SK-N-SH treated with all-trans-retinoic acid at 6 μM for 48 hours (cell line): Measurements from ENCODE around the gene KPNA6.

Source experiments
- ATAC-seq: fragments of 200-7000 bp; cut with Tn5 transposase; 3 replicates; pipeline ENCODE4 v1.9.1; 2020; ENCODE audit warnings: mild to moderate bottlenecking, moderate library complexity
- ARNTL ChIP-seq: fragments of 450-650 bp; formaldehyde crosslinking; IDR thresholded peaks from 2 replicates; pipeline ENCODE4 v1.5.0; 2020; ENCODE audit warnings: low read depth, mild to moderate bottlenecking, moderate library complexity, borderline replicate concordance
- BACH2 ChIP-seq: fragments of 250-450 bp; sonication (Bioruptor Pico); IDR thresholded peaks from 2 replicates; pipeline ENCODE4 v1.9.0; 2021; ENCODE audit warnings: mild to moderate bottlenecking, borderline replicate concordance
- CSDC2 ChIP-seq: fragments of 250-450 bp; sonication (Bioruptor Pico); IDR thresholded peaks from 2 replicates; pipeline ENCODE4 v1.5.0; 2020; ENCODE audit warnings: mild to moderate bottlenecking, moderate library complexity
- ESRRG ChIP-seq: fragments of 250-450 bp; sonication (Bioruptor Pico); IDR thresholded peaks from 2 replicates; pipeline ENCODE4 v1.6.1; 2021; ENCODE audit warnings: mild to moderate bottlenecking
- GLIS3 ChIP-seq: fragments of 250-450 bp; sonication (Bioruptor Pico); IDR thresholded peaks from 2 replicates; pipeline ENCODE4 v1.5.0; 2020; ENCODE audit warnings: mild to moderate bottlenecking, moderate library complexity
- ISL1 ChIP-seq: fragments of 250-450 bp; sonication (Bioruptor Pico); IDR thresholded peaks from 2 replicates; pipeline ENCODE4 v2.1.2; 2022; ENCODE audit warnings: mild to moderate bottlenecking, moderate library complexity
- OSR1 ChIP-seq: fragments of 250-450 bp; sonication (Bioruptor Pico); IDR thresholded peaks from 2 replicates; pipeline ENCODE4 v1.8.0; 2022; ENCODE audit warnings: moderate library complexity, mild to moderate bottlenecking, inconsistent platforms
- PPARA ChIP-seq: fragments of 250-450 bp; sonication (Bioruptor Pico); IDR thresholded peaks from 2 replicates; pipeline ENCODE4 v1.5.0; 2020; ENCODE audit warnings: mild to moderate bottlenecking, borderline replicate concordance
- RARB ChIP-seq: fragments of 250-450 bp; sonication (Bioruptor Pico); IDR thresholded peaks from 2 replicates; pipeline ENCODE4 v1.8.0; 2021; ENCODE audit warnings: mild to moderate bottlenecking, moderate library complexity
- SNAI2 ChIP-seq: fragments of 250-450 bp; sonication (Bioruptor Pico); IDR thresholded peaks from 2 replicates; pipeline ENCODE4 v1.5.0; 2020; ENCODE audit warnings: mild to moderate bottlenecking, moderate library complexity
- TCF4 ChIP-seq: fragments of 250-450 bp; sonication (Bioruptor Pico); IDR thresholded peaks from 2 replicates; pipeline ENCODE4 v1.8.0; 2021; ENCODE audit warnings: mild to moderate bottlenecking, moderate library complexity, borderline replicate concordance
- TOX ChIP-seq: fragments of 250-450 bp; sonication (Bioruptor Pico); IDR thresholded peaks from 2 replicates; pipeline ENCODE4 v1.8.0; 2021; ENCODE audit warnings: mild to moderate bottlenecking, moderate library complexity, borderline replicate concordance
- ZC3H10 ChIP-seq: fragments of 250-450 bp; sonication (Bioruptor Pico); IDR thresholded peaks from 2 replicates; pipeline ENCODE4 v1.5.1; 2021; ENCODE audit warnings: mild to moderate bottlenecking, moderate library complexity
- ZFP3 ChIP-seq: fragments of 250-450 bp; sonication (Bioruptor Pico); IDR thresholded peaks from 2 replicates; pipeline ENCODE4 v1.5.0; 2020; ENCODE audit warnings: mild to moderate bottlenecking, moderate library complexity
- ZFP30 ChIP-seq: fragments of 450-650 bp; formaldehyde crosslinking; IDR thresholded peaks from 2 replicates; pipeline ENCODE4 v1.5.0; 2022; ENCODE audit warnings: mild to moderate bottlenecking, moderate library complexity
- ZNF565 ChIP-seq: fragments of 450-650 bp; formaldehyde crosslinking; conservative IDR thresholded peaks from 2 replicates; pipeline ENCODE4 v1.5.0; 2020; ENCODE audit warnings: low read depth, mild to moderate bottlenecking, moderate library complexity
- ZNF70 ChIP-seq: fragments of 450-650 bp; formaldehyde crosslinking; IDR thresholded peaks from 2 replicates; pipeline ENCODE4 v1.5.0; 2020; ENCODE audit warnings: mild to moderate bottlenecking, moderate library complexity
- ZNF8 ChIP-seq: fragments of 450-650 bp; formaldehyde crosslinking; IDR thresholded peaks from 2 replicates; pipeline ENCODE4 v1.5.0; 2020; ENCODE audit warnings: mild to moderate bottlenecking, moderate library complexity
- TF ChIP-seq, protein P1 (sequence below): fragments of 250-450 bp; sonication (Bioruptor Pico); IDR thresholded peaks from 2 replicates; pipeline ENCODE4 v1.5.0; 2020; ENCODE audit warnings: mild to moderate bottlenecking, moderate library complexity
- TF ChIP-seq, protein P2 (sequence below): fragments of 250-450 bp; sonication (Bioruptor Pico); IDR thresholded peaks from 2 replicates; pipeline ENCODE4 v1.8.0; 2021; ENCODE audit warnings: low read depth, mild to moderate bottlenecking, moderate library complexity, borderline replicate concordance
- TF ChIP-seq, protein P3 (sequence below): fragments of 250-450 bp; sonication (Bioruptor Pico); IDR thresholded peaks from 2 replicates; pipeline ENCODE4 v1.5.1; 2020; ENCODE audit warnings: low read depth, mild to moderate bottlenecking, moderate library complexity
- TF ChIP-seq, protein P4 (sequence below): fragments of 250-450 bp; sonication (Bioruptor Pico); IDR thresholded peaks from 2 replicates; pipeline ENCODE4 v1.8.0; 2020; ENCODE audit warnings: mild to moderate bottlenecking, moderate library complexity, borderline replicate concordance

Gene KPNA6

DNA sequence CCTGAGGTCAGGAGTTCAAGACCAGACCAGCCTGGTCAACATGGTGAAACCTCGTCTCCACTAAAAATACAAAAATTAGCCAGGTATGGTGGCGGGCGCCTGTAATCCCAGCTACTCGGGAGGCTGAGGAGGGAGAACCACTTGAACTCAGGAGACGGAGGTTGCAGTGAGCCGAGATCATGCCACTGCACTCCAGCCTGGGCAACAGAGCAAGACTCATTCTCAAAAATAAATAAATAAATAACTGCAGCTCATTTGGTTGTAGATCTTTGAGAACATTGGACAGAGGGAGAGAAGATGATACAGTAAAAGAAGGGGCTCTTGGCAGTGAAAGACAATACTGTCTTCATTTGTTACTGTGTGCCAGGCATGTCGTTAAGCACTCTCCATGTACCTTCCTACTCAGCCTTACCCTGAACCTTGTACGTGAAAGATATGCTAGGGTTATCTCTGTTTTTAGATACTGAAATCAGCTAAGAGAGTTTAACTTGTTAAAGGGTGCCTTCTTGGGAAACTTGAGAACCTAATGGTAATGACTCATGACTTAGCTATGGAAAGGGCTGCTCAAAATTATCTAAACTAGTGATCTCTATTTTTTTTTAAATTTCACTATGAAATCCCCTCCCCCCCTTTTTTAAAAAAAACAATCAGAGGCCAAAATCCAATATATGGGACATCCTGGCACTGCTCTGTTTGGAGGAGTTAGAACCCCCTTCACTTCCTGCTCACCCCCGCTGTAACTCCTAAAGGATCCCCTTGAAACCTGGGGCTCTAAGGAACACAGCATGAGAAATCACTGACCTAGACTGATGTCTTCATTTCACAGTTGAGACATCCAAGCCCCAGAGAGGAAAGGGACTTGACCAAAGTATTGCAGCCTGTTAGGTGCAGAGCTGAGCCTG lies 6.8 kb upstream of the KPNA6 start:
- no peak for TF ChIP-seq CSDC2
- TF ChIP-seq OSR1, result no peak
- no peak for TF ChIP-seq TCF4
- no peak for TF ChIP-seq PPARA (CRISPR knock-in tag)
- no peak for TF ChIP-seq ZNF565 (CRISPR knock-in tag)
- no peak for TF ChIP-seq GLIS3 (CRISPR knock-in tag)
- TF ChIP-seq, protein P1, sequence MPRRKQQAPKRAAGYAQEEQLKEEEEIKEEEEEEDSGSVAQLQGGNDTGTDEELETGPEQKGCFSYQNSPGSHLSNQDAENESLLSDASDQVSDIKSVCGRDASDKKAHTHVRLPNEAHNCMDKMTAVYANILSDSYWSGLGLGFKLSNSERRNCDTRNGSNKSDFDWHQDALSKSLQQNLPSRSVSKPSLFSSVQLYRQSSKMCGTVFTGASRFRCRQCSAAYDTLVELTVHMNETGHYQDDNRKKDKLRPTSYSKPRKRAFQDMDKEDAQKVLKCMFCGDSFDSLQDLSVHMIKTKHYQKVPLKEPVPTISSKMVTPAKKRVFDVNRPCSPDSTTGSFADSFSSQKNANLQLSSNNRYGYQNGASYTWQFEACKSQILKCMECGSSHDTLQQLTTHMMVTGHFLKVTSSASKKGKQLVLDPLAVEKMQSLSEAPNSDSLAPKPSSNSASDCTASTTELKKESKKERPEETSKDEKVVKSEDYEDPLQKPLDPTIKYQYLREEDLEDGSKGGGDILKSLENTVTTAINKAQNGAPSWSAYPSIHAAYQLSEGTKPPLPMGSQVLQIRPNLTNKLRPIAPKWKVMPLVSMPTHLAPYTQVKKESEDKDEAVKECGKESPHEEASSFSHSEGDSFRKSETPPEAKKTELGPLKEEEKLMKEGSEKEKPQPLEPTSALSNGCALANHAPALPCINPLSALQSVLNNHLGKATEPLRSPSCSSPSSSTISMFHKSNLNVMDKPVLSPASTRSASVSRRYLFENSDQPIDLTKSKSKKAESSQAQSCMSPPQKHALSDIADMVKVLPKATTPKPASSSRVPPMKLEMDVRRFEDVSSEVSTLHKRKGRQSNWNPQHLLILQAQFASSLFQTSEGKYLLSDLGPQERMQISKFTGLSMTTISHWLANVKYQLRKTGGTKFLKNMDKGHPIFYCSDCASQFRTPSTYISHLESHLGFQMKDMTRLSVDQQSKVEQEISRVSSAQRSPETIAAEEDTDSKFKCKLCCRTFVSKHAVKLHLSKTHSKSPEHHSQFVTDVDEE, result no peak
- TF ChIP-seq ZFP3 (CRISPR knock-in tag), result no peak
- no peak for TF ChIP-seq ARNTL
- no peak for TF ChIP-seq ZC3H10 (CRISPR knock-in tag)
- TF ChIP-seq ZNF8 (CRISPR knock-in tag), result no peak
- TF ChIP-seq SNAI2 (CRISPR knock-in tag), result no peak
- ATAC-seq, result peak; percentile 83

DNA sequence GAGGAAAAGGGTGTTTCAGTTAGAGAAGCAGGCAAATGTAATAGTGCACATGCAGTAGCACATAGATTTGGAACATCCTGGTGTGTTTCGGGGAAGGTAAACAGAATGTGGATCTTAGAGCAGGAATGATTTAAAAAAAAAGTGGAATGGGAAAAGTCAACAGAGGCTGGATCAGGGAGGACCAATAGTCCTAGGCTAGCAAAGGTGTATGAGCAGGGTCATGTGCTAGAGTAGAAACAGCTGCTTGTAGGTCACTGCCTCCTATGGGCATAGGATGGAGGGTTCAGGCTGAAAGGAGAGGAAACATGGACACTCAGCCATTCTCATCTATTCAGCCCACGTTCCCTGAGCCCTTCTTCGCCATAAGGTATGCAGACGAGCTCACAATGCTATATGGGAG lies 3.7 kb upstream of the KPNA6 start:
- no peak for ATAC-seq
- TF ChIP-seq TOX (CRISPR knock-in tag), result no peak
- no peak for TF ChIP-seq ZC3H10 (CRISPR knock-in tag)
- no peak for TF ChIP-seq OSR1
- no peak for TF ChIP-seq ISL1 (CRISPR knock-in tag)
- no peak for TF ChIP-seq ZNF70
- TF ChIP-seq, protein P2, sequence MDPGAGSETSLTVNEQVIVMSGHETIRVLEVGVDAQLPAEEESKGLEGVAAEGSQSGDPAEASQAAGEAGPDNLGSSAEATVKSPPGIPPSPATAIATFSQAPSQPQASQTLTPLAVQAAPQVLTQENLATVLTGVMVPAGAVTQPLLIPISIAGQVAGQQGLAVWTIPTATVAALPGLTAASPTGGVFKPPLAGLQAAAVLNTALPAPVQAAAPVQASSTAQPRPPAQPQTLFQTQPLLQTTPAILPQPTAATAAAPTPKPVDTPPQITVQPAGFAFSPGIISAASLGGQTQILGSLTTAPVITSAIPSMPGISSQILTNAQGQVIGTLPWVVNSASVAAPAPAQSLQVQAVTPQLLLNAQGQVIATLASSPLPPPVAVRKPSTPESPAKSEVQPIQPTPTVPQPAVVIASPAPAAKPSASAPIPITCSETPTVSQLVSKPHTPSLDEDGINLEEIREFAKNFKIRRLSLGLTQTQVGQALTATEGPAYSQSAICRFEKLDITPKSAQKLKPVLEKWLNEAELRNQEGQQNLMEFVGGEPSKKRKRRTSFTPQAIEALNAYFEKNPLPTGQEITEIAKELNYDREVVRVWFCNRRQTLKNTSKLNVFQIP (CRISPR knock-in tag), result no peak
- TF ChIP-seq SNAI2 (CRISPR knock-in tag), result no peak
- TF ChIP-seq BACH2, result no peak
- TF ChIP-seq, protein P3, sequence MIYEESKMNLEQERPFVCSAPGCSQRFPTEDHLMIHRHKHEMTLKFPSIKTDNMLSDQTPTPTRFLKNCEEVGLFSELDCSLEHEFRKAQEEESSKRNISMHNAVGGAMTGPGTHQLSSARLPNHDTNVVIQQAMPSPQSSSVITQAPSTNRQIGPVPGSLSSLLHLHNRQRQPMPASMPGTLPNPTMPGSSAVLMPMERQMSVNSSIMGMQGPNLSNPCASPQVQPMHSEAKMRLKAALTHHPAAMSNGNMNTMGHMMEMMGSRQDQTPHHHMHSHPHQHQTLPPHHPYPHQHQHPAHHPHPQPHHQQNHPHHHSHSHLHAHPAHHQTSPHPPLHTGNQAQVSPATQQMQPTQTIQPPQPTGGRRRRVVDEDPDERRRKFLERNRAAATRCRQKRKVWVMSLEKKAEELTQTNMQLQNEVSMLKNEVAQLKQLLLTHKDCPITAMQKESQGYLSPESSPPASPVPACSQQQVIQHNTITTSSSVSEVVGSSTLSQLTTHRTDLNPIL (CRISPR knock-in tag), result no peak

DNA sequence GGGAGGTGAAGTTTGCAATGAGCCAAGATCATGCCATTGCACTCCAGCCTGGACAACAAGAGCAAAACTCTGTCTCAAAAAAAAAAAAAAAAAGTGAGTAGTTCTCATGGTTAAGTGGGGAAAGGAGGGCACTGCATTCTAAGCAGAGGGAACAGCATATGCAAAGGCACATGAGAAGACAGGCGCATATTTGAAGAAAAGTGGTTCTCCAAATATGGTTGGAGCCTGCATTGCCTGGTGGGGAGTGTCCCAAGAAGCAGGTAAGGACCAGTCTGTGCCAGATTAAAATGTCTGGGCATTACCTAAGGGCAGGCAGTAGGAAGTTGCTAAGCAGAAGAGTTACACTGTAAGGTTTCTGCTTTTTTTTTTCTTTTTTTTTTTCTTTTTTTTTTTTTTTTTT lies 2.5 kb upstream of the KPNA6 start:
- no peak for ATAC-seq
- TF ChIP-seq ZNF70 (no peak), RARB (CRISPR knock-in tag) (no peak), SNAI2 (CRISPR knock-in tag) (no peak), BACH2 (no peak), ZFP30 (CRISPR knock-in tag) (no peak), OSR1 (no peak), ZNF565 (CRISPR knock-in tag) (no peak), TCF4 (no peak), TOX (CRISPR knock-in tag) (no peak), ESRRG (CRISPR knock-in tag) (no peak), CSDC2 (no peak), PPARA (CRISPR knock-in tag) (no peak), ZC3H10 (CRISPR knock-in tag) (no peak), ZFP3 (CRISPR knock-in tag) (no peak)
- TF ChIP-seq, protein P4, sequence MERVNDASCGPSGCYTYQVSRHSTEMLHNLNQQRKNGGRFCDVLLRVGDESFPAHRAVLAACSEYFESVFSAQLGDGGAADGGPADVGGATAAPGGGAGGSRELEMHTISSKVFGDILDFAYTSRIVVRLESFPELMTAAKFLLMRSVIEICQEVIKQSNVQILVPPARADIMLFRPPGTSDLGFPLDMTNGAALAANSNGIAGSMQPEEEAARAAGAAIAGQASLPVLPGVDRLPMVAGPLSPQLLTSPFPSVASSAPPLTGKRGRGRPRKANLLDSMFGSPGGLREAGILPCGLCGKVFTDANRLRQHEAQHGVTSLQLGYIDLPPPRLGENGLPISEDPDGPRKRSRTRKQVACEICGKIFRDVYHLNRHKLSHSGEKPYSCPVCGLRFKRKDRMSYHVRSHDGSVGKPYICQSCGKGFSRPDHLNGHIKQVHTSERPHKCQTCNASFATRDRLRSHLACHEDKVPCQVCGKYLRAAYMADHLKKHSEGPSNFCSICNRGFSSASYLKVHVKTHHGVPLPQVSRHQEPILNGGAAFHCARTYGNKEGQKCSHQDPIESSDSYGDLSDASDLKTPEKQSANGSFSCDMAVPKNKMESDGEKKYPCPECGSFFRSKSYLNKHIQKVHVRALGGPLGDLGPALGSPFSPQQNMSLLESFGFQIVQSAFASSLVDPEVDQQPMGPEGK (CRISPR knock-in tag), result no peak
- TF ChIP-seq, protein P1, result no peak
- TF ChIP-seq, protein P3 (CRISPR knock-in tag), result no peak
